ENCODE results near the gene HBG1.
"Not testable (repeated sequence)": the region's sequence is repeated elsewhere in the genome, so short reads cannot be mapped to it uniquely, and the experiment has no call there.

Gene HBG1

DNA sequence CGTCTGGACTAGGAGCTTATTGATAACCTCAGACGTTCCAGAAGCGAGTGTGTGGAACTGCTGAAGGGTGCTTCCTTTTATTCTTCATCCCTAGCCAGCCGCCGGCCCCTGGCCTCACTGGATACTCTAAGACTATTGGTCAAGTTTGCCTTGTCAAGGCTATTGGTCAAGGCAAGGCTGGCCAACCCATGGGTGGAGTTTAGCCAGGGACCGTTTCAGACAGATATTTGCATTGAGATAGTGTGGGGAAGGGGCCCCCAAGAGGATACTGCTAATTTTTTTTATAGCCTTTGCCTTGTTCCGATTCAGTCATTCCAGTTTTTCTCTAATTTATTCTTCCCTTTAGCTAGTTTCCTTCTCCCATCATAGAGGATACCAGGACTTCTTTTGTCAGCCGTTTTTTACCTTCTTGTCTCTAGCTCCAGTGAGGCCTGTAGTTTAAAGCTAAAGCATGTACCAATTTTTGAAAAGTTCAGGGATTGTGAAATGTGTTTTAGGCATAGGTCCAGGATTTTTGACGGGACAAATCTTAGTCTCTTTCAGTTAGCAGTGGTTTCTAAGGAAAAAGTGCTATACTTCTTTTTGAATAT, at the start of gene HBG1:
Gene HBG1, minus strand, starts transcription at position 51 of the 590 bp plus-strand sequence. CDS start 53 bp downstream, outside the sequence.
- DNase-seq, result not testable (repeated sequence)

DNA sequence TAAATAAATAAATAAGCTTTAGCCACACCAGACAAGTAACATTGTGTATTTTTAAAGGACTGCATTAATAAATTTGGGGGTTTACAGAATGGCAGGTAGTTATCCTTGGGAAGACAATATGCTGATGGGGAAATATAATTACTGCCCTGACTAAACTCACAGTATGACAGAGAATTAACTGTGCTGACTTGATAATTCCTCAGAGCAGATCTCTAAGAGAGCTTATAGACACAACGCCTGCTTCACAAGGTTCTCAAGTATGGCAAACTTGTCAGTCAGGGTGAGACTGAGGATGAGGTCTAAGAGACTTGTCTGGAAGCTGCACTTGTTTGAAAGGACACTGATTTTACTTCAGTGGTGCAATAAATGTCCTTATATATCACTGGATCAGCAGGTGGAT, 48.8 kb upstream of the HBG1 start:
- DNase-seq, result no peak

GRCh38 chr11:5297721-5298323, 48.2 kb upstream of the HBG1 start:
- DNase-seq, result no peak

DNA sequence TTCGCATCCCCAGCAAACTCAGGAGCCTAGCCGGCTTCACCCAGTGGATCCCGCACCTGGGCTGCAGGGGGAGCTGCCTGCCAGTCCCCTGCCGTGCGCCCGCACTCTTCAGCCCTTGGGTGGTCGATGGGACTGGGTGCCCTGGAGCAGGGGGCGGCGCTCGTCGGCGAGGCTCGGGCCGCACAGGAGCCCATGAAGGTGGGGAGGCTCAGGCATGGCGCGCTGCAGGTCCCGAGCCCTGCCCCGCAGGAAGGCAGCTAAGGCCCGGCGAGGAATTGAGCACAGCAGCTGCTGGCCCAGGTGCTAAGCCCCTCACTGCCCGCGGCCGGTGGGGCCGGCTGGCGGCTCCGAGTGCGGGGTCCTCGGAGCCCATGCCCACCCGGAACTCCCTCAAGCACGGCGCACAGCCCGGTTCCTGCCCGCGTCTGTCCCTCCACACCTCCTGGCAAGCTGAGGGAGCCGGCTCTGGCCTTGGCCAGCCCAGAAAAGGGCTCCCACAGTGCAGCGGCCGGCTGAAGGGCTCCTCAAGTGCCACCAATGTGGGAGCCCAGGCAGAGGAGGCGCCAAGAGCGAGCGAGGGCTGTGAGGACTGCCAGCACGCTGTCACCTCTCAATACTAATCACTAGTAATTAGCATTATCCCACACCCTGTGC, 44.8 kb upstream of the HBG1 start:
- DNase-seq, result not testable (repeated sequence)

- no peak for DNase-seq
These were observed 43.4 kb upstream of the HBG1 start for GRCh38 chr11:5293028-5293427.

DNA sequence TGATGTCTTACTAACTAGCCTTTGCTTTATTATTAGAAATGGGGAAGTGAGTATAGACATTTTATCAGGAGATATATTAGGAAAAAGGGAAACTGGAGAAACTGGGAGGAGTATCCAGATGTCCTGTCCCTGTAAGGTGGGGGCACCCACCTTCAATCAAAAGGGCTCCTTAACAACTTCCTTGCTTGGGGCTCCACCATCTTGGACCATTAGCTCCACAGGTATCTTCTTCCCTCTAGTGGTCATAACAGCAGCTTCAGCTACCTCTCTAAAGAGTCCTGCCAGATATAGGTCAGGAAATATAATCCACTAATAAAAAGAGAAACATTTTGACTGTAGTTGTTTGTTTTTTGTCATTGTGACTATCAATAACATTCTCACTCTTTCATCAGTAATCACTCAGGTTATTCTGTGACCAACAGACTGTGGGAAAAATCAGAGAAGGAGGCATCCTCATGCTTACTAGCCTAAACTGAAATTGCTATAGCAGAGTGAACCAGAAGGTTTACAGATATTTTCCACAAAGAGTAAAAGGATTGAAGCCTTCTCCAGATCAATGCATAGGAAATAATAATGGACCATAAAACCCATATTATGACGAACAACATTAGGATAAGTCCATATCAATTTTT, 41.7 kb upstream of the HBG1 start:
- DNase-seq, result no peak

- no peak for DNase-seq
These were observed 40.4 kb upstream of the HBG1 start for GRCh38 chr11:5290106-5290505.

DNA sequence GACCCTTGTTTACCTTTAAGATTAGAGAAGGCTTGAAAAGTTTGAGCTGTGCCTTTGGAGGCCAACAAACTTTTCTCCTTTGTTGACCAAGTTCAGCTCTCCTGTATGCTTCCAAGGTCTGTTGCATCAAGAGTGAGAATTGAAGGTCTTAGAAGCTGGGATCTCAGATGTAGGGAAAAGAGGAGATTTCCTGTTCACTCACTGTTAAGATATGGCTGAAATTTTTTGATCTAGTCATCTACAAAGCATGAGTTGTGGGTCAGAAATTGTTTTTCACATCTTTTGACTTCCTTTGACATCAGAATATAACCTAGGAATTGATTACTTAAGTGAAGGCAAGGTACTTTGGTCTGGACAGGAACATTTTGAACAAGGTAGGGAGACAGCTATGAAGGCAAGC, 40.0 kb upstream of the HBG1 start:
- DNase-seq, result no peak

DNA sequence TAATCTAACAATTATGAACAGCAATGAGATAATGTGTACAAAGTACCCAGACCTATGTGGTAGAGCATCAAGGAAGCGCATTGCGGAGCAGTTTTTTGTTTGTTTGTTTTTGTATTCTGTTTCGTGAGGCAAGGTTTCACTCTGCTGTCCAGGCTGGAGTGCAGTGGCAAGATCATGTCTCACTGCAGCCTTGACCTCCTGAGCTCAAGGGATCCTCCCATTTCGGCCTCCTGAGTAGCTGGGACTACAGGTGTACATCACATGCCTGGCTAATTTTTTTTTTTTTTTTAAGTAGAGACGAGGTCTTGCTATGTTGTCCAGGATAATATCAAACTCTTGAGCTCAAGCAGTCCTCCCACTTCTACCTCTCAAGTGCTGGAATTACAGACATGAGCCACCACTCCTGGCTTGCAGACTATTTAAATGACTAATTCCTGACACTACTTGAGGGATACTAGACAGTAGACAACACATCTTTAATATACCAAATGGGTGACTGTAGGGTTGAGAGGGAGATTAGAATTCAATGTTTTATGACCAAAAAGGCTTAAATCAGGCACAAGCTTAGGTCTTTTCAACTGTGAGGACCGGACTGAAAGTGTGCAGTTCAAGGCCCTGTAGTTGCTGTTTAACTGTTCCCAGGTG, 39.4 kb upstream of the HBG1 start:
- DNase-seq, result no peak

DNA sequence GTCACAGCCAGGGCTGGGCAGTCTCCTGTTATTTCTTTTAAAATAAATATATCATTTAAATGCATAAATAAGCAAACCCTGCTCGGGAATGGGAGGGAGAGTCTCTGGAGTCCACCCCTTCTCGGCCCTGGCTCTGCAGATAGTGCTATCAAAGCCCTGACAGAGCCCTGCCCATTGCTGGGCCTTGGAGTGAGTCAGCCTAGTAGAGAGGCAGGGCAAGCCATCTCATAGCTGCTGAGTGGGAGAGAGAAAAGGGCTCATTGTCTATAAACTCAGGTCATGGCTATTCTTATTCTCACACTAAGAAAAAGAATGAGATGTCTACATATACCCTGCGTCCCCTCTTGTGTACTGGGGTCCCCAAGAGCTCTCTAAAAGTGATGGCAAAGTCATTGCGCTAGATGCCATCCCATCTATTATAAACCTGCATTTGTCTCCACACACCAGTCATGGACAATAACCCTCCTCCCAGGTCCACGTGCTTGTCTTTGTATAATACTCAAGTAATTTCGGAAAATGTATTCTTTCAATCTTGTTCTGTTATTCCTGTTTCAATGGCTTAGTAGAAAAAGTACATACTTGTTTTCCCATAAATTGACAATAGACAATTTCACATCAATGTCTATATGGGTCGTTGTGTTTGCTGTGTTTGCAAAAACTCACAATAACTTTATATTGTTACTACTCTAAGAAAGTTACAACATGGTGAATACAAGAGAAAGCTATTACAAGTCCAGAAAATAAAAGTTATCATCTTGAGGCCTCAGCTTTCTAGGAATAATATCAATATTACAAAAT, 38.6 kb upstream of the HBG1 start:
- no peak for DNase-seq

- no peak for DNase-seq
These were observed 37.2 kb upstream of the HBG1 start for GRCh38 chr11:5286901-5287300.

DNA sequence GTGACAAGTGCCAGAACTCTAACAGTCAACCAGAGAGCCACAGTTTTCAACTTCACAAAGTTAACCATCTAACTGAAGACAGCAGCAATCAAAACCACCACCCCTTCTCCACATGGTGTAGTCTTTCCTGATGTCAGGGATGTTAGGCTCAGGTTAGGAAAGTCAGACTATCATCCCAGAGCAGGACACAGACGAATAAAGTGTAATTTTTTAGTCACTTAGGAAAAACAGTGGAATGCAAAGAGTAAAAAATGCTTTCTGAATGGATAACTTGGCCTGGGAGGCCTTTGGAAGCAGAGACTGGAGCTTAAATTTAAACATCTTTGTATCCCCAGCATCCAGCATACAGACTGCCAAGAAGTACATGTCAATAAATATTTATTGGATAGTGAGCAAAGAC, 36.7 kb upstream of the HBG1 start:
- DNase-seq, result no peak

DNA sequence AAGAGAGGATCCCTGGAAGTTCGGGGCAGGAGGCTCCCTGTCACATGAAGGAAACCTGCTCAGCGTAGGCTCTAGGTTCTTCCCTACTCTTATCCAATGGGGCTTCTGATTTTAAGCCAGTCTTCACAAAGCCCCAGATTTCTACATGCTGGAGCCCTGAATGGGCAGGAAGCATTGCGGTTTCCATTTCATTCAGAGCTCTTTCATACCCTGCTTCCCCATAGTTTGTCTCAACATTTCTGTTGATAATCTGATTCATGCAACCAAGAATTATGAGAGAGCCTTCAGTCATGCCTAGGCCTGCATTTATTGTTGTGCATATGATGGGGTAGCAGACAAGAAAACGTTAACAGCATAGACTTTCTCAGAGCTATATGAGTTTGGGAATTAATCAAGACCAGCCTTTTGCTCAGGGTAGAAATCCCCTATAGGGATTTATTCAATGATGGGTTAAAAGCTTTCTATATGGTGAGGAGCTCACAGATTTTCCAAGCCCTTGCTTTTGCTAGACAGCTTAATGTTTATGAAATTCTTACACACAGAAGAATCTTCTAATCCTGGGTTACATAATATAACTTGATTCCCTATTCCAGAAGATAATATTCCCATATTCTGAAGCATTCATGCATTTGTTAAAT, 36.2 kb upstream of the HBG1 start:
- no peak for DNase-seq

DNA sequence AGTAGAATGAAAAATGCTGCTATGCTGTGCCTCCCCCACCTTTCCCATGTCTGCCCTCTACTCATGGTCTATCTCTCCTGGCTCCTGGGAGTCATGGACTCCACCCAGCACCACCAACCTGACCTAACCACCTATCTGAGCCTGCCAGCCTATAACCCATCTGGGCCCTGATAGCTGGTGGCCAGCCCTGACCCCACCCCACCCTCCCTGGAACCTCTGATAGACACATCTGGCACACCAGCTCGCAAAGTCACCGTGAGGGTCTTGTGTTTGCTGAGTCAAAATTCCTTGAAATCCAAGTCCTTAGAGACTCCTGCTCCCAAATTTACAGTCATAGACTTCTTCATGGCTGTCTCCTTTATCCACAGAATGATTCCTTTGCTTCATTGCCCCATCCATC, 35.0 kb upstream of the HBG1 start:
- no peak for DNase-seq

- no peak for DNase-seq
These were observed 34.2 kb upstream of the HBG1 start for GRCh38 chr11:5283882-5284281.

DNA sequence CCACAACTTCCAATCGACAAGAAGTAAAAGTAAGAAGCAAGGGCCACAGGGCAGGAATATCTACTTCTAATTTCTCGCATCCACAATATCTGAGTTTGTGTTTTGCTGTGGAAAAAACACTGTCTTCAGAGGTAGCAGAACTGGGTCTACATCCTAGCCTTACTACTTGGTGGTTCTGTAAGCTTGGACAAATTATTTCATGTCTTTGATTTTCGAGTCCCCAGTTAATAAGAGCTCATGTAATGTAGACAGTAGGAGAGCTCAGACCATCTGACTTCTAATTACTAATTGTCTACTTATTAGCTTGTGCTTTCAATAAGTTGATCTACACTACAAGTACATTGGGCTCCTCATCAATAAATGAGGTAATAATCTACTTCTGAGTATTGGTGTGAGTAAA, 33.4 kb upstream of the HBG1 start:
- no peak for DNase-seq

GRCh38 chr11:5282628-5283027, 33.0 kb upstream of the HBG1 start:
- DNase-seq, result no peak

DNA sequence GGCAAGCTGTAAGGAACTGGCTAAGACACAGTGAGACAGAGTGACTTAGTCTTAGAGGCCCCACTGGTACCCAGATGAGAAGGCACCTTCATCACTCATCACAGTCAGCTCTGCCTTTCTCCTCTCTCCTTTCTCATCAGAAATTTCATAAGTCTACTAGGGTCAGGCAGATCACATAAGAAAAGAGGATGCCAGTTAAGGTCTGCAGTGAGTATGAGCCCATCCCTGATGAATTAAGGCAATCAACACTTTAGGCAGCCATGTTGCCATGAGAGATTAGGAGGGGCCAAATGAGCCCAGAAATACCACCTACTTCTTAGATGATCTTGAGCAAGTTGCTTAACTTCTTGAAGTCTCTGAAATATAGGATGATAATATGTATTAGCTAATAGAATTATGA, 31.9 kb upstream of the HBG1 start:
- no peak for DNase-seq

GRCh38 chr11:5280582-5281102, 31.0 kb upstream of the HBG1 start:
- DNase-seq, result peak; percentile 1

- DNase-seq, result no peak
These were observed 29.9 kb upstream of the HBG1 start for GRCh38 chr11:5279471-5280090.

- DNase-seq, result no peak
These were observed 28.2 kb upstream of the HBG1 start for GRCh38 chr11:5277807-5278382.

Measured in GF-D8 (cell line).